Measurements from ENCODE around the gene PTGER4.
"Not testable (repeated sequence)": the region's sequence is repeated elsewhere in the genome, so short reads cannot be mapped to it uniquely, and the experiment has no call there.

- TF ChIP-seq CTCF, POLR2A (IDR thresholded peaks at IDR 0.05): not testable (repeated sequence)
Observed at GRCh38 chr5:40710575-40710974, 30.9 kb downstream of the PTGER4 start.
